GM12878 (cell line): ENCODE measurements around the gene SLC17A8. TPM values are rescaled to one million over a fixed set of nuclear protein-coding genes. Genes with fewer than 3 reads are reported as not detected.

Experiments
- ATAC-seq: fragments of 200-7000 bp; cut with Tn5 transposase; 3 replicates; pipeline ENCODE4 v1.9.1; 2020; ENCODE audit warnings: mild to moderate bottlenecking, moderate library complexity
- BruUV-seq: library from RNA; stranded (reverse); fragments of 400-500 nt; replicated peaks from 2 replicates; lab custom pipeline; 2021; lab: Mats Ljungman, UMichigan
- CTCF ChIA-PET: fragments of 300-600 bp; sonication (Branson Sonifier 250); formaldehyde crosslinking; extraction: SDS; loops from one replicate; lab custom pipeline; 2021; ENCODE audit warnings: inconsistent platforms; lab: Yijun Ruan, JAX
- POLR2A ChIA-PET: fragments of 350-600 bp; formaldehyde crosslinking; extraction: SDS; loops from one replicate; lab custom pipeline; 2021; ENCODE audit warnings: inconsistent platforms; lab: Charles Lee
- RAD21 ChIA-PET: fragments of 300-600 bp; sonication (Branson Sonifier 250); formaldehyde crosslinking; loops from one replicate; lab custom pipeline; 2023; ENCODE audit warnings: antibody characterized with exemption; ENCODE audit not compliant: unreplicated experiment; lab: Charles Lee
- SMC1A ChIA-PET: fragments of 300-600 bp; sonication (Branson Sonifier 250); formaldehyde crosslinking; loops from one replicate; lab custom pipeline; 2023; ENCODE audit not compliant: unreplicated experiment, uncharacterized antibody; lab: Charles Lee
- DNase-seq: peaks from one replicate; pipeline ENCODE4 v3.0.0-alpha.2; 2011; ENCODE audit warnings: low read depth, low spot score
- FAIRE-seq: peaks from 3 replicates; lab custom pipeline; 2011; peaks lifted over from hg19 to GRCh38; lab: Jason Lieb, UNC
- H2AFZ ChIP-seq: 2 replicates; pipeline ENCODE4 v1.6.0; 2011; ENCODE audit warnings: low read depth, low read length, control low read depth; ENCODE audit not compliant: control insufficient read depth
- H3K27ac ChIP-seq: 2 replicates; pipeline ENCODE4 v1.5.1; 2011; ENCODE audit warnings: control low read depth; ENCODE audit not compliant: control insufficient read depth, insufficient read depth
- H3K27me3 ChIP-seq, 2 experiments: replicated peaks in 1 of 2; 2 replicates each; pipeline versions ENCODE4 v1.6.0 to v1.6.1; 2011; ENCODE audit warnings: low read length in 1 of 2; ENCODE audit not compliant: control insufficient read depth in 2 of 2, insufficient read depth in 2 of 2
- H3K36me3 ChIP-seq, 2 experiments: 2 replicates each; pipeline ENCODE4 v1.5.1; 2011; ENCODE audit warnings: low read length in 1 of 2; ENCODE audit not compliant: control insufficient read depth in 2 of 2, insufficient read depth in 2 of 2
- H3K4me1 ChIP-seq: 2 replicates; pipeline ENCODE4 v1.6.1; 2011; ENCODE audit warnings: mild to moderate bottlenecking, low read length, moderate library complexity, mixed read lengths; ENCODE audit not compliant: control insufficient read depth, insufficient read depth
- H3K4me2 ChIP-seq: 2 replicates; pipeline ENCODE4 v1.6.0; 2011; ENCODE audit warnings: control low read depth; ENCODE audit not compliant: control insufficient read depth, insufficient read depth
- H3K4me3 ChIP-seq: fragments of 200-600 bp; sonication (generic); 2 replicates; pipeline ENCODE4 v1.5.1; 2016
- H3K79me2 ChIP-seq: 2 replicates; pipeline ENCODE4 v1.6.0; 2011; ENCODE audit warnings: low read length; ENCODE audit not compliant: control insufficient read depth, insufficient read depth
- H3K9ac ChIP-seq: 2 replicates; pipeline ENCODE4 v1.8.0; 2011; ENCODE audit warnings: low read length, control low read depth, mixed read lengths; ENCODE audit not compliant: control insufficient read depth, insufficient read depth
- H3K9me3 ChIP-seq: replicated peaks from 3 replicates; pipeline ENCODE4 v1.5.1; 2011; ENCODE audit warnings: mild to moderate bottlenecking, low read length; ENCODE audit not compliant: control insufficient read depth, insufficient read depth
- H4K20me1 ChIP-seq: 2 replicates; pipeline ENCODE4 v1.6.0; 2011; ENCODE audit not compliant: control insufficient read depth, insufficient read depth
- CHD2 ChIP-seq: IDR thresholded peaks from 2 replicates; pipeline ENCODE4 v1.6.1; 2011; ENCODE audit warnings: low read depth, low read length, improper control_type of control experiment, borderline replicate concordance
- CUX1 ChIP-seq: IDR thresholded peaks from 2 replicates; pipeline ENCODE4 v1.6.1; 2012; ENCODE audit warnings: improper control_type of control experiment, low read depth, low read length; ENCODE audit not compliant: insufficient replicate concordance
- HDAC2 ChIP-seq: fragments of 200-600 bp; sonication (generic); IDR thresholded peaks from 2 replicates; pipeline ENCODE4 v1.6.1; 2017
- MLLT1 ChIP-seq: fragments of 450-650 bp; IDR thresholded peaks from 2 replicates; pipeline ENCODE4 v1.6.1; 2016; ENCODE audit warnings: mild to moderate bottlenecking
- POU2F2 ChIP-seq: IDR thresholded peaks from 3 replicates; pipeline ENCODE4 v1.6.1; 2011; ENCODE audit warnings: low read depth, mild to moderate bottlenecking, low read length, borderline replicate concordance
- TCF12 ChIP-seq: IDR thresholded peaks from 2 replicates; pipeline ENCODE4 v1.6.1; 2011; ENCODE audit warnings: low read depth, mild to moderate bottlenecking, low read length
- ZNF384 ChIP-seq: IDR thresholded peaks from 2 replicates; pipeline ENCODE4 v1.6.1; 2012; ENCODE audit warnings: low read depth, mild to moderate bottlenecking, low read length, improper control_type of control experiment, borderline replicate concordance
- WGBS: methylation state at CpG from one replicate; pipeline ENCODE4 v1.1.6; 2016; ENCODE audit warnings: low lambda C conversion rate; ENCODE audit not compliant: insufficient replicate concordance, insufficient coverage; ENCODE audit errors: missing lambda C conversion rate; 5-methylcytosine and 5-hydroxymethylcytosine counted together
- in situ Hi-C: fragments of 300-500 bp; cut with MboI; formaldehyde crosslinking; loops from 9 replicates; pipeline ENCODE4 v1.14.3; 2018; ENCODE audit warnings: mixed read lengths
- intact Hi-C: fragments of 100-400 bp; cut with micrococcal nuclease; formaldehyde crosslinking; loops from one replicate; pipeline ENCODE4 v1.14.2; 2022; ENCODE audit not compliant: unreplicated experiment
- polyA plus RNA-seq, 11 experiments: library from polyadenylated mRNA; depleted of rRNA in 4 of 11; unstranded in 6 of 11; stranded (reverse) in 5 of 11; fragments of >200 nt; fragmentation: Nextera tagmentation in 4 of 11; fragmentation: Illumina TruSeq in 1 of 11; extraction: Ambion mirVana in 4 of 11; extraction: Trizol in 1 of 11; gene quantifications; 1 replicate in 1 of 11; 2 replicates in 10 of 11; pipeline versions ENCODE4 v1.2.1 to v1.2.3, GENCODE V29; 2011 to 2016; ENCODE audit warnings: inconsistent platforms in 2 of 11, missing spikeins in 2 of 11, low read depth in 1 of 11
- total RNA-seq, 4 experiments: library from RNA; depleted of rRNA in 3 of 4; stranded (reverse); fragments of >200 nt in 3 of 4; fragmentation: Illumina TruSeq in 1 of 4; extraction: Trizol in 1 of 4; gene quantifications; 2 replicates each; pipeline versions ENCODE4 v1.2.1 to v1.2.3, GENCODE V29; 2013 to 2021

SLC17A8 gene
- total and polyA plus RNA-seq, 10 of the 15 experiments (the other 5 are each of a cell fraction or from before 2014, with no cell fraction given), result 0.18 TPM; not detected in 9

- POLR2A ChIA-PET, result no interaction called here
- intact Hi-C loops, result no loop called here
These were observed 38.9 kb downstream of the SLC17A8 start for GRCh38 chr12:100395811-100396210.

More at GRCh38 chr12:100395811-100396210, 38.9 kb downstream of the SLC17A8 start:
- RAD21 ChIA-PET, result interaction anchor here (1.3 kb wide), 1 partner anchor 9 kb away, joined by 4 read pairs; no protein-coding TSS in a partner anchor
- no peak for FAIRE-seq
- Histone ChIP-seq H3K4me2 (no peak overlapping the region), H4K20me1 (no peaks in the 10 kb centered on the region), H2AFZ (no peak overlapping the region), H3K4me3 (no peak overlapping the region), H3K27me3 (no peaks in the 10 kb centered on the region), H3K36me3 (no peaks in the 10 kb centered on the region), H3K27ac (no peak overlapping the region), H3K9ac (no peak overlapping the region), H3K9me3 (no peaks in the 10 kb centered on the region), H3K4me1 (no peaks in the 10 kb centered on the region), H3K79me2 (no peaks in the 10 kb centered on the region)
- 60% methylated on average over 6 of the region's 6 CpGs for WGBS
- in situ Hi-C loops, result no loop called here
- CTCF ChIA-PET, result no interaction called here
- SMC1A ChIA-PET, result interaction anchor here (0.5 to 1.8 kb wide), 2 partner anchors 9 to 832 kb away, joined by 4 to 5 read pairs; no protein-coding TSS in a partner anchor
- no TSS peak for BruUV-seq
- no peak for DNase-seq
- TF ChIP-seq HDAC2 (no peak), MLLT1 (no peak), POU2F2 (no peak), CHD2 (no peak), TCF12 (no peak), CUX1 (no peak), ZNF384 (no peak)
- no peak for ATAC-seq
